Glutamatergic neuron (in vitro differentiated cells): ENCODE measurements around the gene MGA. TPM values are rescaled to one million over a fixed set of nuclear protein-coding genes. Genes with fewer than 3 reads are reported as not detected.

Experiments used
- DNase-seq: peaks from one replicate; pipeline ENCODE4 v3.0.0; 2022
- H3K27ac Mint-ChIP-seq: one replicate; pipeline ENCODE4 v1.8.0; 2020; ENCODE audit warnings: mild to moderate bottlenecking, mixed read lengths, inconsistent platforms; ENCODE audit not compliant: unreplicated experiment
- H3K27me3 Mint-ChIP-seq: one replicate; pipeline ENCODE4 v1.8.0; 2020; ENCODE audit warnings: mild to moderate bottlenecking, moderate library complexity, mixed read lengths, inconsistent platforms; ENCODE audit not compliant: unreplicated experiment
- H3K36me3 Mint-ChIP-seq: one replicate; pipeline ENCODE4 v1.8.0; 2020; ENCODE audit warnings: mild to moderate bottlenecking, mixed read lengths, inconsistent platforms; ENCODE audit not compliant: unreplicated experiment
- H3K4me1 Mint-ChIP-seq: one replicate; pipeline ENCODE4 v1.8.0; 2020; ENCODE audit warnings: mild to moderate bottlenecking, low read depth, mixed read lengths, inconsistent platforms; ENCODE audit not compliant: unreplicated experiment
- H3K4me3 Mint-ChIP-seq: one replicate; pipeline ENCODE4 v1.8.0; 2020; ENCODE audit warnings: mild to moderate bottlenecking, mixed read lengths, inconsistent platforms; ENCODE audit not compliant: unreplicated experiment
- H3K9me3 Mint-ChIP-seq: one replicate; pipeline ENCODE4 v1.8.0; 2020; ENCODE audit warnings: mild to moderate bottlenecking, moderate library complexity, mixed read lengths, inconsistent platforms; ENCODE audit not compliant: unreplicated experiment
- CTCF ChIP-seq: fragments of 200-600 bp; sonication (generic); IDR thresholded peaks from one replicate; pipeline ENCODE4 v1.5.0; 2021; ENCODE audit not compliant: partially characterized antibody, unreplicated experiment
- total RNA-seq: library from RNA; stranded (reverse); fragmentation: NEBNext Ultra II Directional; extraction: Animal tissue kit (Norgen Biotek cat#: 25700); gene quantifications from one replicate; pipeline ENCODE4 v1.2.1, GENCODE V29; 2021; ENCODE audit not compliant: unreplicated experiment

MGA gene
- total RNA-seq, 1 donor from 2014 or later, result 68.9 TPM

GRCh38 chr15:41633609-41634008, 26.6 kb upstream of the MGA start:
- H3K27ac Mint-ChIP-seq, result no peak overlapping the region
- no peak for TF ChIP-seq CTCF
- peaks cover 3% of the 10 kb centered on the region for H3K27me3 Mint-ChIP-seq
- no peak overlapping the region for H3K4me3 Mint-ChIP-seq
- no peaks in the 10 kb centered on the region for H3K9me3 Mint-ChIP-seq
- DNase-seq, result no peak
- no peaks in the 10 kb centered on the region for H3K4me1 Mint-ChIP-seq
- H3K36me3 Mint-ChIP-seq, result no peaks in the 10 kb centered on the region

GRCh38 chr15:41634072-41634626, 26.1 kb upstream of the MGA start:
- no peaks in the 10 kb centered on the region for H3K9me3 Mint-ChIP-seq
- no peak for TF ChIP-seq CTCF
- peaks cover 3% of the 10 kb centered on the region for H3K27me3 Mint-ChIP-seq
- H3K4me3 Mint-ChIP-seq, result no peak overlapping the region
- H3K36me3 Mint-ChIP-seq, result no peaks in the 10 kb centered on the region
- H3K4me1 Mint-ChIP-seq, result no peaks in the 10 kb centered on the region
- no peak overlapping the region for H3K27ac Mint-ChIP-seq
- no peak for DNase-seq

- no peaks in the 10 kb centered on the region for H3K4me1 Mint-ChIP-seq
- H3K4me3 Mint-ChIP-seq, result no peak overlapping the region
- H3K27me3 Mint-ChIP-seq, result peaks cover 3% of the 10 kb centered on the region
- no peak overlapping the region for H3K27ac Mint-ChIP-seq
- H3K9me3 Mint-ChIP-seq, result no peaks in the 10 kb centered on the region
- H3K36me3 Mint-ChIP-seq, result no peaks in the 10 kb centered on the region
- TF ChIP-seq CTCF, result no peak
- no peak for DNase-seq
Observed at GRCh38 chr15:41637086-41637485, 23.1 kb upstream of the MGA start.

GRCh38 chr15:41640985-41641384, 19.2 kb upstream of the MGA start:
- Mint-ChIP-seq H3K27me3 (peaks cover 3% of the 10 kb centered on the region), H3K9me3 (no peaks in the 10 kb centered on the region), H3K4me3 (no peak overlapping the region), H3K27ac (no peak overlapping the region), H3K4me1 (no peaks in the 10 kb centered on the region), H3K36me3 (no peaks in the 10 kb centered on the region)
- no peak for DNase-seq
- TF ChIP-seq CTCF, result no peak

- Mint-ChIP-seq H3K4me1 (no peaks in the 10 kb centered on the region), H3K9me3 (no peaks in the 10 kb centered on the region), H3K27me3 (no peaks in the 10 kb centered on the region), H3K27ac (no peak overlapping the region), H3K4me3 (no peak overlapping the region), H3K36me3 (peaks cover 5% of the 10 kb centered on the region)
- DNase-seq, result no peak
- TF ChIP-seq CTCF, result no peak
Observed at GRCh38 chr15:41647262-41647661, 12.9 kb upstream of the MGA start.
